ENCODE measurements around the gene INPP4A. TPM values are rescaled to one million over a fixed set of nuclear protein-coding genes. Genes with fewer than 3 reads are reported as not detected.

Gene INPP4A
- total and polyA plus RNA-seq, 9 of the 15 experiments (the other 6 are each of a cell fraction or from before 2014, with no cell fraction given), result 1.8 to 15.7 (median 8.3) TPM

DNA sequence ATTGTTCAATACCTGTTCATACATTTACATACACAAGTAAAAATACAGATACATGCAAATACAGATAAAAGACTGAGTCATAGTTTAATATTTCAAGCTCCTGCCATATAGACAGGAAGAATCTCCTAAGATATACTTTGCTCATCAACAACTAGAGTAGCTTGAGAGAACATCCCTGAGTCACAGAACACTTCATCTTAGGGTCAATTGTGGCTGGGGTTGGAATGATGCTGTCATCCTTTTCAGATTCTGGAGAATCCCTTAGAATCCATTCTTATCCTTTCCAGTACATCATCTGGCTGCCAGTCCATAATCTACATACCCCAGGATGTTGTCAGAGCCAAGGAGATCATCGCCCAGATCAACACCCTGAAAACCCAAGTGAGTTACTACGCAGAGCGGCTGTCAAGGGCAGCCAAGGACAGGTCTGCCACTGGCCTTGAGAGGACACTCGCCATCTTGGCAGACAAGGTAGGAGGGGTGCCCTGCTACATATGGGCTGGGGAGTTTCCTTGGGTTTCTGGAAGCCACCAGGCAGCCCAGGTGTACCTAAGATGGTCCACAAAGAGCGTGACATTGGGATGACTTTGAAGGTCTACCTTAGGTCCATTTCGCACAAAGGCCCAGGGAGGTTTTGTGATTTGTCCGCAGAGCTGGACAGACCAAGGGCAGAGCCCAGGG, 108.0 kb downstream of the INPP4A start:
- peaks cover 27% of the 10 kb centered on the region; the same call in 1 of the 3 replicates for H3K36me3 ChIP-seq (ENCODE audit: control insufficient read depth, insufficient read depth, low read length)
- CTCF ChIA-PET (ENCODE audit: low intra/inter-chr PET ratio), result no interaction called here
- no peak for TF ChIP-seq MAFF (IDR thresholded peaks at IDR 0.05; ENCODE audit: low read length)
- TF ChIP-seq ASH1L (IDR thresholded peaks at IDR 0.05; ENCODE audit: borderline replicate concordance, low read depth, partially characterized antibody), result no peak
- TF ChIP-seq, protein P1, sequence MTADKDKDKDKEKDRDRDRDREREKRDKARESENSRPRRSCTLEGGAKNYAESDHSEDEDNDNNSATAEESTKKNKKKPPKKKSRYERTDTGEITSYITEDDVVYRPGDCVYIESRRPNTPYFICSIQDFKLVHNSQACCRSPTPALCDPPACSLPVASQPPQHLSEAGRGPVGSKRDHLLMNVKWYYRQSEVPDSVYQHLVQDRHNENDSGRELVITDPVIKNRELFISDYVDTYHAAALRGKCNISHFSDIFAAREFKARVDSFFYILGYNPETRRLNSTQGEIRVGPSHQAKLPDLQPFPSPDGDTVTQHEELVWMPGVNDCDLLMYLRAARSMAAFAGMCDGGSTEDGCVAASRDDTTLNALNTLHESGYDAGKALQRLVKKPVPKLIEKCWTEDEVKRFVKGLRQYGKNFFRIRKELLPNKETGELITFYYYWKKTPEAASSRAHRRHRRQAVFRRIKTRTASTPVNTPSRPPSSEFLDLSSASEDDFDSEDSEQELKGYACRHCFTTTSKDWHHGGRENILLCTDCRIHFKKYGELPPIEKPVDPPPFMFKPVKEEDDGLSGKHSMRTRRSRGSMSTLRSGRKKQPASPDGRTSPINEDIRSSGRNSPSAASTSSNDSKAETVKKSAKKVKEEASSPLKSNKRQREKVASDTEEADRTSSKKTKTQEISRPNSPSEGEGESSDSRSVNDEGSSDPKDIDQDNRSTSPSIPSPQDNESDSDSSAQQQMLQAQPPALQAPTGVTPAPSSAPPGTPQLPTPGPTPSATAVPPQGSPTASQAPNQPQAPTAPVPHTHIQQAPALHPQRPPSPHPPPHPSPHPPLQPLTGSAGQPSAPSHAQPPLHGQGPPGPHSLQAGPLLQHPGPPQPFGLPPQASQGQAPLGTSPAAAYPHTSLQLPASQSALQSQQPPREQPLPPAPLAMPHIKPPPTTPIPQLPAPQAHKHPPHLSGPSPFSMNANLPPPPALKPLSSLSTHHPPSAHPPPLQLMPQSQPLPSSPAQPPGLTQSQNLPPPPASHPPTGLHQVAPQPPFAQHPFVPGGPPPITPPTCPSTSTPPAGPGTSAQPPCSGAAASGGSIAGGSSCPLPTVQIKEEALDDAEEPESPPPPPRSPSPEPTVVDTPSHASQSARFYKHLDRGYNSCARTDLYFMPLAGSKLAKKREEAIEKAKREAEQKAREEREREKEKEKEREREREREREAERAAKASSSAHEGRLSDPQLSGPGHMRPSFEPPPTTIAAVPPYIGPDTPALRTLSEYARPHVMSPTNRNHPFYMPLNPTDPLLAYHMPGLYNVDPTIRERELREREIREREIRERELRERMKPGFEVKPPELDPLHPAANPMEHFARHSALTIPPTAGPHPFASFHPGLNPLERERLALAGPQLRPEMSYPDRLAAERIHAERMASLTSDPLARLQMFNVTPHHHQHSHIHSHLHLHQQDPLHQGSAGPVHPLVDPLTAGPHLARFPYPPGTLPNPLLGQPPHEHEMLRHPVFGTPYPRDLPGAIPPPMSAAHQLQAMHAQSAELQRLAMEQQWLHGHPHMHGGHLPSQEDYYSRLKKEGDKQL (CRISPR knock-in tag; IDR thresholded peaks at IDR 0.05; ENCODE audit: borderline replicate concordance), result no peak
- no peak for TF ChIP-seq HDAC6 (IDR thresholded peaks at IDR 0.05; ENCODE audit: low read depth, low read length)
- no peak for TF ChIP-seq MEIS2 (IDR thresholded peaks at IDR 0.05; ENCODE audit: partially characterized antibody)
- no peak for TF ChIP-seq XRCC3 (IDR thresholded peaks at IDR 0.05)
- no peak for TF ChIP-seq ZNF175 (CRISPR knock-in tag; IDR thresholded peaks at IDR 0.05; ENCODE audit: low read depth)
- no peak for TF ChIP-seq PTBP1 (IDR thresholded peaks at IDR 0.05; ENCODE audit: low read depth, low read length)
- TF ChIP-seq, protein P2, sequence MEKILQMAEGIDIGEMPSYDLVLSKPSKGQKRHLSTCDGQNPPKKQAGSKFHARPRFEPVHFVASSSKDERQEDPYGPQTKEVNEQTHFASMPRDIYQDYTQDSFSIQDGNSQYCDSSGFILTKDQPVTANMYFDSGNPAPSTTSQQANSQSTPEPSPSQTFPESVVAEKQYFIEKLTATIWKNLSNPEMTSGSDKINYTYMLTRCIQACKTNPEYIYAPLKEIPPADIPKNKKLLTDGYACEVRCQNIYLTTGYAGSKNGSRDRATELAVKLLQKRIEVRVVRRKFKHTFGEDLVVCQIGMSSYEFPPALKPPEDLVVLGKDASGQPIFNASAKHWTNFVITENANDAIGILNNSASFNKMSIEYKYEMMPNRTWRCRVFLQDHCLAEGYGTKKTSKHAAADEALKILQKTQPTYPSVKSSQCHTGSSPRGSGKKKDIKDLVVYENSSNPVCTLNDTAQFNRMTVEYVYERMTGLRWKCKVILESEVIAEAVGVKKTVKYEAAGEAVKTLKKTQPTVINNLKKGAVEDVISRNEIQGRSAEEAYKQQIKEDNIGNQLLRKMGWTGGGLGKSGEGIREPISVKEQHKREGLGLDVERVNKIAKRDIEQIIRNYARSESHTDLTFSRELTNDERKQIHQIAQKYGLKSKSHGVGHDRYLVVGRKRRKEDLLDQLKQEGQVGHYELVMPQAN (IDR thresholded peaks at IDR 0.05; ENCODE audit: borderline replicate concordance), result no peak
- no peak for TF ChIP-seq ZNF239 (CRISPR knock-in tag; IDR thresholded peaks at IDR 0.05)
- TF ChIP-seq CCNT2 (IDR thresholded peaks at IDR 0.05; ENCODE audit: borderline replicate concordance, extremely low read depth, insufficient read length, low read depth, low read length), result no peak
- no peak for TF ChIP-seq SREBF1 (IDR thresholded peaks at IDR 0.05; ENCODE audit: borderline replicate concordance, low read depth, low read length)
- TF ChIP-seq, protein P3, sequence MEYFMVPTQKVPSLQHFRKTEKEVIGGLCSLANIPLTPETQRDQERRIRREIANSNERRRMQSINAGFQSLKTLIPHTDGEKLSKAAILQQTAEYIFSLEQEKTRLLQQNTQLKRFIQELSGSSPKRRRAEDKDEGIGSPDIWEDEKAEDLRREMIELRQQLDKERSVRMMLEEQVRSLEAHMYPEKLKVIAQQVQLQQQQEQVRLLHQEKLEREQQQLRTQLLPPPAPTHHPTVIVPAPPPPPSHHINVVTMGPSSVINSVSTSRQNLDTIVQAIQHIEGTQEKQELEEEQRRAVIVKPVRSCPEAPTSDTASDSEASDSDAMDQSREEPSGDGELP (CRISPR knock-in tag; IDR thresholded peaks at IDR 0.05; ENCODE audit: borderline replicate concordance), result no peak

More for the DNA sequence above, 108.0 kb downstream of the INPP4A start:
- no peak for ATAC-seq
- intact Hi-C loops (cut with micrococcal nuclease), result no loop called here
- no peak for DNase-seq (ENCODE audit: extremely low read depth in 1 of 4, low spot score in 3 of 4)
- no TSS peak for BruUV-seq (replicated peaks)
- H3K4me2 ChIP-seq (ENCODE audit: insufficient read depth, low read length), result no peak overlapping the region
- H2AFZ ChIP-seq (ENCODE audit: low read depth, low read length), result no peak overlapping the region
- in situ Hi-C loops (cut with MboI), result no loop called here
- H3K27me3 ChIP-seq (ENCODE audit: control insufficient read depth in 2 of 2, insufficient read depth in 2 of 2, low read length in 2 of 2), result no peaks in the 10 kb centered on the region
- POLR2A ChIA-PET, result interaction anchor here (0.8 kb wide), 1 partner anchor 298 kb away, joined by 3 read pairs; no protein-coding TSS in a partner anchor
- H3K27ac ChIP-seq (ENCODE audit: extremely low read depth, low read depth, low read length), result no peak overlapping the region
- no peak overlapping the region for H3K9ac ChIP-seq (ENCODE audit: insufficient read depth in 1 of 2, low read depth in 2 of 2, low read length in 2 of 2)
- peaks cover 5% of the 10 kb centered on the region for H3K9me1 ChIP-seq (ENCODE audit: control insufficient read depth, insufficient read depth, low read length)
- no peak for FAIRE-seq
- H3K9me3 ChIP-seq (replicated peaks; ENCODE audit: control insufficient read depth, insufficient read depth, low read depth, low read length), result no peaks in the 10 kb centered on the region
- no peaks in the 10 kb centered on the region; the same call in 1 of the 2 replicates for H4K20me1 ChIP-seq (replicated peaks; ENCODE audit: control insufficient read depth, insufficient read depth, low read length)
- no peak overlapping the region for H3K4me3 ChIP-seq
- no peaks in the 10 kb centered on the region for H3K79me2 ChIP-seq (ENCODE audit: control insufficient read depth, insufficient read depth, low read length)
- peaks cover 2 to 6% of the 10 kb centered on the region in 2 experiments; a peak in 2 of 5 replicates for H3K4me1 ChIP-seq (replicated peaks in 1 of 2; ENCODE audit: control insufficient read depth in 2 of 2, insufficient read depth in 2 of 2, low read length in 2 of 2)
- WGBS (ENCODE audit: insufficient coverage, low coverage, missing lambda C conversion rate), result 98% methylated on average over 7 of the region's 7 CpGs
